NCI-H460 (cell line): ENCODE results near the gene FAM184A. TPM values are rescaled to one million over a fixed set of nuclear protein-coding genes. Genes with fewer than 3 reads are reported as not detected.

ENCODE experiments used
- DNase-seq: peaks from one replicate; pipeline ENCODE4 v3.0.0-alpha.2; 2016; ENCODE audit warnings: low read depth; ENCODE audit errors: extremely low read depth
- total RNA-seq: library from RNA; depleted of rRNA; stranded (reverse); fragments of >200 nt; shearing (Covaris generic); gene quantifications from 2 replicates; pipeline ENCODE4 v1.2.3, GENCODE V29; 2014

FAM184A gene
- total RNA-seq, 1 experiment from 2014 or later = 0.35 TPM

DNA sequence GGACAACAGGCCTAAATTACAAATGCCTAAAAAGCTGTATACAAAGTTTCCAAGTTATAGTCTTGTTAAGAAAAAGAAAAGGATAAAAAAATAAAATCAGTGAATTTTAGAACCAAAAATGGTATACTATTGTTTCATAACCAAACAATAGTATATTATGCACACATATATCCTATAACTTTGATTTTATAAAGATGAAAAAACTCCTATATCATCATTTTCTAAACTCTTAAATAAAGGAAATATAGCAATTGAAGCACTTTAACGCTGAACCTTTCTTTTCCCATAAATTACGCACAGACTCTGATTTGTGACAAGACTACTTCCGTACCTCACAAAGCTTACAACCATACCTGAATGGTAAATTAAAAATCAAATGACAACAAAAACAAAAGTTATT lies 107.6 kb downstream of the FAM184A start:
- no peak for DNase-seq

DNA sequence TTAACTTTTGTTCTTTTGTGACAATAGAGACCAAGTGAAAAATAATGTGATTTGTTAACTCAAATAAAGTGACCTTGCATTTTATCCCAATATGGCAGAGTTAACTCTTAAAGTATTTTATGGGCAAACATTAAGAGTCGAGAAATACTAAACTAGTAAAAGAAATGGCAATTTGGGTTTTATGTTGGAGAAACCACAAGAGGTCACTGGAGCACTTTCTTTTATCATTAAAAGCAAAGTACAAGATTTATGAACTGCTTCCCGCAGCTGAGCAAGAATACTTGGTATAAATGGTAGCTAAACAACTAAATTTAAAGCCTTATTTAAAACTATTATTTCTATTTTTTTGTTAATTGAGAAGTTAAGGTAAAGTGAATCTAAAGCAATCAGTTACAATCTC lies 110.0 kb downstream of the FAM184A start:
- peak; percentile 16 for DNase-seq

DNA sequence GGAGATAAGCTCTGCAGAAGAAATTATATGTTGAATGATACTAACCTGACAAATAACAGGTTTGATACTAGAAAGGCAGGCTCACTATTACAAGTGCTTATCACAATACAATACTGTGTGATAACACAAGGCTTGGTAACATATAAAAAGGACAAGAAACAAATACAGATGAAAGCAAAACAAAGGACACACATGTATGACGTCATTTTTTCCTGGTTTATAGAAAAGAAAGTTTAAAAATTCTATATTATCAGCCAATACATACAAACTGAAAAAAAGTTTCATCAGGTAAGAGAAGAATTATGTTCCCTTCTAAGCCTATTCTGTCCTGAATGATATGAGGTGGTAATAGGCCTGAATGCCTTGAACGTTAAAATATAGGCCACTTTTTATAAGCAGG lies 111.2 kb downstream of the FAM184A start:
- no peak for DNase-seq

DNA sequence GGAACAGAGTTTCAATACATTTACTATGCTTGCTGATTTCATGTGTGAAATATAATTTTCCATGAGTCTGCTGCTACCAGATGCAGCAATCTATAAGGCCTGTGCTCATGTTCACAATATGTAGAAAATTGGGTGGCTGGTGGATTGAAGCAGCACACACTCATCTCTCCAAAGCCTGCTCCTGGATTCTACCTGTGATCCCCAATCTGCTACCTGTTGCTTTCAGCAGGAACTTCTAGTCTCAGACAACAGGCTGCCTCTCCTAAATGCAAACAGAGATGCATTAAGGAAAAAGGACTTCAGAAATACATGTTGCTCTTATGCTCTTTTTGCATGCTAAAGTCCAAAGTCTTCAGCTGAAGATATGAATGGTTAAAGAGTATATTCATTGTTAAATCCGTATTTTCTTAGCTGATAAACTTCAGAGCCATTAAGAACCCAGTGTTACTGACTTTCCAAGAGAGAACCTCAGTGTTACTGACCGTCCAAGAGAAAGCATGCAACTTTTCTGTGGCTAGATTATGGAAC lies 112.6 kb downstream of the FAM184A start:
- no peak for DNase-seq

DNA sequence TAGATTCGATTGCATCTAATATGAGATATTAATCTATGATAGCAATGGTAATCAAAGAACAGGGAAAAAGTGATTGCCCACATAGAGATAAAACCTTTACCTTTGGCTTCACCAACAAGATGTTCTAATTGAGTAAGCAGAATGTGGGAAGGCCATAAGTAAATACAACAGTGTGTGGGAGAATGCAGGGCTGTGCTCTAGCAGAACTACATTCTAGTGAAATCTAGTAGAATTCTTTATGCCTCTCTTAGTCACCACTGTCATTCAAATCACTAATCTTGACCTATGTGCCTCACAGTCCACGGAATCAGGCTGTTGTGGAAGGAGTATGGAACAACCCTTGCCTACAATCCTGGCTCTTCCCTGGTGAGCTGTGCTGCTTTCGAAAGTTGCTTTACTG lies 113.1 kb downstream of the FAM184A start:
- no peak for DNase-seq

DNA sequence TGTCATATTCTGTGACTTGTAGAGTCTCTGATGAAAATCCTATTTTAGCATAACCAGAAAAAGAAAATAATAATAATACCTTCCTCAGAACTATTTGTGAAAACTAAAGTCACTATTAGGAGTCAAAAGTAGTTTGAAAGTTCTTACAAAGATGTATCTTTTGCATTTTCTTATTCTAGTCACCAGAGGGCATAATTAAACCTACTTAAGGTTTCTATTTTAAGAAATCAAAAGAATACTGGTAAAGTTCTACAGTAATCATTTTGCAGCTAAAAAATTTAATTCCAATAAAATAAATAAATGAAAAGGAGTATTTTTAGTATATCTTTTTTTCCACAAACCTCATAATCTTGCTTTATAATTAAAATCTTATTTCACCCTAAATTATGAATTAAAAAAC lies 115.5 kb downstream of the FAM184A start:
- no peak for DNase-seq

DNA sequence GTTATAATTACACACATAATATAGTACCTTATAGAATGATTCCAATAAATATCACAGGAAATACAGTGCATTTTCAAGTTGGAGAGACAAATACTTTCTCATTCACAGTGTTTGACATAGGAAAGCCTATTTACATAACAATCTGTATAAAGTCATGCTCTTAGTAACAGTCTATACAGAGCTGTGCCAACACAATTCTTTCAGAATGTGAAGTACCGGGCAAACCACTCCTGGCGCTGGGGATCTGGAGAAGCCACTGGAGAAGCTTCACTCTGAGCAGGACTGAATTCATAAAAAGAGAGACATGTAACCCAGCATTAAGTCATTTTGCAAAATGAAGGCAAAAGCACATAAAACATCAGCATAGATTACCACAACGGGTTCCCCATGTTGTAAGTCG lies 118.6 kb downstream of the FAM184A start:
- DNase-seq = no peak

DNA sequence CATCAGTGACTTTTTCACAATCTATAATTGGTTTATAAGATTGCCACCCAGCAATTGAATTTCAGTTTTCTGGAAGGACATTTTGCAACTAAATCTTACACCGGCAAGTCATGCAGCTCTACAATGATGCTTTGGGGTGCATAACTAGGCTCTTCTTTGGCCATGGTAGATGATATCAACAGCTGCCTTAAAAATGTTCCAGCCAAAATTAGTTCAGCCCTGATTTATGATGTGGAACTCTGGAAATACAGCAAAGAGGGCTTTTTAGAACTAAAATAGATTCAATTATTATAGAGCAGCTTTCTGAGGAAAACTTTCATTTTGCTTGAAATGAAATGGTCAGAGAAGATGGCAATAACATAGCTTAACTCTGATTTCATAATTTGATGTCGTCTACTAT lies 125.1 kb downstream of the FAM184A start:
- DNase-seq = no peak

DNA sequence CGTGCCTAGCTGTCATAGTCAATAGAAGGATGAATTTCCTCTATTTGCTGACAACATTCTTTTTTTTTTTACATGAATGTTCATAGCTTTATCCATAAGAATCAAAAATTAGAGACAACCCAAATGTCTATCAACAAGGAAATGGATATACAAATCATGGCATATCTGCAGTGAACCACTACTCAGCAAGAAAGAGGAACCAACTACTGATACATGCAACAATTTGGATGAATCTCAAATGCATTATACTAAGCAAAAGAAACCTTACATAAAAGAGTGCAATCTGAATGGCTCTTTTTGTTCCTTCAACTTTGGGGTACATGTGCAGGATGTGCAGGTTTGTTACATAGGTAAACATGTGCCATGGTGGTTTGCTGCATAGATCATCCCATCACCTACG lies 125.8 kb downstream of the FAM184A start:
- DNase-seq = no peak

DNA sequence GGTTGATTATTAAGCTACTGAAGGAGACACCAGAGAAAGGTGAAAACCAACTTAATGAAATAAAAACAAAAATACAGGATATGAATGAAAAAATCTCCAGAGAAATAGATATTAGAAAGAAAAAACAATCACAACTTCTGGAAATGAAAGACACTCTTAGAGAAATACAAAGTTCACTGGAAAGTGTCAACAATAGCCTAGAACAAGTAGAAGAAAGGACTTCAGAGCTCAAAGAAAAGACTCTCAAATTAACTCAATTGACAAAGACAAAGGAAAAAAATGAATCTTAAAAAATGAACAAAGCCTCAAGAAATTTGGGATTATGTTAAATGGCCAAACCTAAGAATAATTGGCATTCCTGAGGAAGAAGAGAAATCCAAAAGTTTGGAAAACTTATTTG lies 133.2 kb downstream of the FAM184A start:
- DNase-seq = no peak

DNA sequence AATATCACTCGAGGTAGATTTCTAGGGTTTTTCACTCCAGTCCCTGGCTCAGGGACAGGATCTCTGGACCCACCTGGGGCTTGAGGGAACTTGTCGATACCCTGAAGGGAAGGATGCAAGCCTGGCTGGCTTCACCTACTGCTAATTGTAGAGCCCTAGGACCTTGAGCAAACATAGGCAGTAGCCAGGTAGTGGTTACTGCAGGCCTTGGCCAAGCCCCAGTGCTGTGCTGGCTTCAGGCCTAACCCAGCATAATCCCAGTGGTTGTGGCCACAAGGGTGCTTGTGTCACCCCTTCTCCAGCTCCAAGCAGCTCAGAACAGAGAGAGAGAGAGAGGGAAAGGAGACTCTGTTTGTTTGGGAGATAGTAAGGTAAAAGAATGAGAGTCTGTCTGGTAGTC lies 137.7 kb downstream of the FAM184A start:
- no peak for DNase-seq

DNA sequence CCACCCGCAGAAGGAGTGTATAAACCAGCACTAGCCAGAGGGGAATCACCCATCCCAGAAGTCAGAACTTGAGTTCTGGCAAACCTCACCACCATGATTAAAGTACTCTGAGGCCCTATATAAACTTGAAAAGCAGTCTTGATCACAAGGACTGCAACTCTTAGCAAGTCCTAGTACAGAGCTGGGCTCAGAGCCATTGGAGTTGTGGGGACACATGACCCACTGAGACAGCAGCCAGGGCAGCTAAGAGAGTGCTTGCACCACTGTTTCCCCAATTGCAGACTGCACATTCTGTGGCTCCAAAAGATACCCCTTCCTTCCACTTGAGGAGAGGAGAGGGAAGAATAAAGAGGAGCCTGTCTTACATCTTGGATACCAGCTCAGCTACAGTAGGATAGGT lies 138.8 kb downstream of the FAM184A start:
- DNase-seq = no peak

DNA sequence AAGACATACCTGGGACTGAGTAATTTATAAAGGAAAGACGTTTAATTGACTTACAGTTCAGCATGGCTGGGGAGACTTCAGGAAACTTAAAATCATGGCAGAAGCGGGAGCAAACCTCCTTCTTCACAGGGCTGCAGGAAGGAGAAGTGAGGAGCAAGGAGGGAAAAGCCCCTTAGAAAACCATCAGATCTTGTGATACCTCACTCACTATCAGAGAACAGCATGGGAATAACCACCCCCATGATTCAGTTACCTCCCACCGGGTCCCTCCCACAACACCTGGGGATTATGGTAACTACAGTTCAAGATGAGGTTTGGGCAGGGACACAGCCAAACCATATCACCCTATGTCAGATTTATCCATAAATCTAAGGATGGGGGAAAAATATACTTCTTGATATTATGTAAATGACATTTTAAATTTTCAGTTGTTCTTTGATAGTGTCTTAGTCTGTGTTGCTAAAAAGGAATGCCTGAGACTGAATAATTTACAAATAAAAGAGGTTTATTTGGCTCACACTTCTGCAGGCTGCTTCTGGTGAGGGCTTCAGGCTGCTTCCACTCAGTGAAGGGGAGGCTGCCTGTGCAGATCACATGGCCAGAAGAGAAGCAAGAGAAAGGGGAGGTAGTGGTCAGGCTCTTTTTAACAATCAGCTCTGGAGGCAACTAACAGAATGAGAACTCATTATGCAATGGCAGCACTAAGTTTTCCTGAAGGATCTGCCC lies 142.3 kb downstream of the FAM184A start:
- no peak for DNase-seq

DNA sequence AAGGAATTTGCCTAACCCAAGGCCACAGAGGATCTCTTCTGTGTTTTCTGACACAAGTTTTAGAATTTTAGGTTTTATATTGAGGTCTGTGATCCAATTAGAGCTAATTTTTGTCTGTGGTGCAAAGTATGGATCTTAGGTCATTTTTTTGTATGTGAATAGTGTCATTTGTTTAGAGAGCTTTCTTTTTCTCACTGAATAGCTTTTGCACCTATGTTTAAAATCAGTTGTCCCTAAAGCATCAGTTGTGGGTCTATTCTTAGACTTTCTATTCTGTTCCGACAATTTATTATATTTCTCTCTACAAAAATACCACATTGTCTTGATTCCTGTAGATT lies 143.2 kb downstream of the FAM184A start:
- DNase-seq = no peak

DNA sequence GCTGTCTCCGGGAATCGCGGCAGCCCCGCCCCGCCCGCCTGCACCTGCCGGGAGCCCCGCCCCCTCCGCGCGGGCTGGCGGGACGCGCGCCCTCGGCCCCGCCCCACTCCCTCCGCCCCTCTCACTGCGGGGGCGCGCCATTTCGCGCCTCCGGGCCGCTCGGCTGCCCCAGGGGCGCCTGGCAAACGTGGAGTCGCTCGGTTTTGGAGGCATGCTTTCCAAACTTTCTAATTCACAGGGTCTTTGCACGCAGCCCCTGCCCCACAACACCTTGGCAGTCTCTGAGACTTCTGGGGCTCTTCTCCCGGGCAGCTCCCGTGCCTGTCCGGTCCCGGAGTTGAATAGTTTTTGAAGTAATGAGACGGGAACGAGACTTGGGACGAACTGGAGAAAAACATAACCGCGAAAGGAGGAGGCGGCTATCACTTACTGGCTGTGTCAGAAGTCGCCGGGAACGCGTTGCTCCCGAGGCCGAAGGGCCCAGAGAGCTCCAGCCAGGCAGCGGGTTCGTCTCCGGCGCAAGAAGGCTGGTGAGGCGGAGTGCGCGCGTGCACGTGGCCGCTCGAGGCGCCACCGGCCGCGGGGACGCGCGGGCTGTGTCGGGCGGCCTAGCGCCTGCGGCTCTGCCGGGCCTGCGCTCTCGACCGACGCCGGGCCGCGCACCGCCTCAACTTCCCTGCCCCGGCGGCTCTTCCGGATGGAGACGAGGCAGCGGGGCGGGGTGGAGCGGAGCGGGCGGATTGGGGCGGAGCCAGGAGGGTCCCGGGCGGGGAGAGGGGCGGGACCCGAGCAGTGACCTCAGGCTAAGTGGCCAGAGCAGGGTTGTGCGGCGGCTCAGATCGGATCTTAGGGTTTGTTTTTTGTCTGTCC lies 143.8 kb downstream of the FAM184A start, which contains the start of gene MCM9:
TSS of gene MCM9 (minus strand) at position 699 of the 870 bp plus-strand sequence. CDS start 3,436 bp downstream, outside the sequence.
- peak; percentile 76 for DNase-seq

DNA sequence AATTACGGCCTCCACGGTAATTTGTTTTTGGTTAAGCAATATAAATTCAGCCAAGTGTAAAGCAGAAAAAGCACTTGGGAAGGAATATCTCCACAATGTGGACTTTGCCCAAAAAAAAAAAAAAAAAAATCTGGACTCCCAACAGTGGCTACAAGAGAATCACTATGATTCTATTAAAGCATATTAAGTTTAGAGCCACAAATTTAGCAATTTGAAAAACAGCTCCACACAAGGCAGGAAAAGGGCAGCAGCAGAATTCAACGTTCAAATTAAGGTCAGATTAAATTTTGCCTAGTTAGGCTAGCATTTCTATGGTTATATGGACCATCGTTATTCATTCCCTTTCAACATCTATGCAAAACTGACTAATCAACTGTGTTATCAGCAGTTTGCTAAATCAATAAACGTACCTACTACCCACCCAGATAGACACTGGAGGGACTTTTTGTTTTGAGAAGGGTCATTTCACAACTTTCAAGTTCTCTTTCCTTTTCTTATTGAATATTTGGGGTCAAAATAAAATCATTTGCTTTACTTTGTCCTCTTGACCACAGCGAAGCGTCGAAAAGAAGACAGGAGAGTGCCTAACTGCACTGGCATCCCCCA lies 144.5 kb downstream of the FAM184A start:
- no peak for DNase-seq

DNA sequence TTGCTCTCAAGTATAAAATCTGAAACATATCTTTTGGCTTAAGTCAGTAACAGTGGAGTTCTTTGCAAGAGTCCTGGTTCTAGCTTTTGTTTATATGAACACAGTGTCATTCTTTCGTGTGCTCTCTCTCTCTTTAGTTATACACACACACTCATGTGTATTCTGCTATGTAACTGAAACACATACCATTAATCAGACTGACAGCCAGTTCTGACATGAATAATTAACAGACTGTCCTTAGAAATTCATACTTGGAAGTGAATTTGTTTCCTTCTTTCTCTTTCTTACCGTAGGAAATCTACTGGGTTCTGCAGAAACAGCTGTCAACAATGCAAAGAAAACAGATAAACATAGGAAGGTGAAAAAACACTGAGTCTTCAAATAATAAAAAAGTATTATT lies 146.0 kb downstream of the FAM184A start:
- no peak for DNase-seq

DNA sequence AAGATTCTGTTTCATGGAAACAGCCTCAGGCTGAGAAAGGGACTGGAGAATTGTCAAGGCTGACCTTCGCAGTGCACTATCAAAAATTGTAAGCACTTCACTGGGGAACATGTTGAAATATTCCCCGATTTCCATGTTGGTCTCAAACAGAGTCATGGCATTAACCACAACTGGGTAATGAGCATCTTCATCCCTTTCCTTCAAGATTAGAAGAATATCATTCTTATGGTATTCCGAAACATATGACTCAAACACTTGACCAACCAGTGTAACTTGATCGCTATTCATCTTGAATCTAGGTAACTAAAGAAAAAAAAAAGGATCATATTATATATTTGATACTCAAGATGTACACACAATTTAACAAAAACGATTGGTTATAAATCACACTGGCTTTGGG lies 147.0 kb downstream of the FAM184A start:
- no peak for DNase-seq

DNA sequence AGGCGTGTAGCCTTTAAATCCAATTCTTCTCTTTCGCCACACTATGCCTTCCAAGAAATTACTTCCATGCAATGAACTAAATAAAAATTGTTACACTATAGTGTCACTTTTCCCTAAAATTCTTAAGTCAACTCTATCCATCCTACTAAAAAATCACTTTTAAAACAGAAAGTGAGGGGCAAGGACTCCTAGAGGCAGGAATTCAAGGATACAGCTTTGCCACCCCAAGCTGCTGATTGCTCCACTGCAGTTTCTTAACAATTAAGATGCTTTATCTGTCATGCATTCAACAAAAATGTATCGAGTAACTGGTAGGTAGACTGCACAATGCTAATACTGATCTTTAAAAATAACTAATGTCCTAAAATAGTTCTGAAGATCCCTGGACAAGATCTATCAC lies 147.8 kb downstream of the FAM184A start:
- no peak for DNase-seq

DNA sequence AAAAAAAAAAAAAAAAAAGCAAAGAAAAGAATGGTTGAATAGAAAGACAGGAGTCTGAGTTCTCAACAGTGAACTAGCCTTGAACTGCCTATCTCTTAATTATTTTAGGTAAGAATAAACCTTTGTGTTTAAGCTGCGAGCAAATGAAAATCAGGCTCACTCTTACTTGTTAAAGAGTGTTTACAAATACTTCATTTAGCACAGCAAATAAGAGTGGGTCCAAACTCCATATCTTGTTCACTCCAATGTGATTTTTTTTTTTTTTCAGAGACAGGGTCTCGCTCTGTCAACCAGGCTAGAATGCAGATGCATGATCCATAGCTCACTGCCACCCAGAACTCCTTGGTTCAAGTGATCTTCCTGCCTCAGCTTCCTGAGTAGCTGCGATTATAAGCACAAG lies 155.4 kb downstream of the FAM184A start:
- DNase-seq = no peak

DNA sequence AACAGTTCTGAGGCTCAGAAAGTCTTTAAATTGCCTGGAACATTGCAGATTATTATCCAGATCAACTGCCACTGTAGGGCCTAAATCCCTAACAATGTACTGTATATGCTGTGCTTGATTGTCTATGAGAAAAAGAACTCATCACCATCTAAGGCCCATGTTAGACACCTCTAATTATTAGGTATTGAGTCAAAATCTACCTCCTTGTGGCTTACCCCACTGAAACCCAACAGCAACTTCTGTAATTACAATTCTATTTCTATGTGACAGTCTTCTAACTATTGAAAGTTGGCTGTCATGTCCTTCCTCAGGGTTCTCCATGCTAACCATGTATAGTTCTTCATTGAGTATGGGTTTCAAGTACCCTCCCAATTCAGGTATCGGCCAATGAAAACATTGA lies 157.4 kb downstream of the FAM184A start:
- DNase-seq = no peak

DNA sequence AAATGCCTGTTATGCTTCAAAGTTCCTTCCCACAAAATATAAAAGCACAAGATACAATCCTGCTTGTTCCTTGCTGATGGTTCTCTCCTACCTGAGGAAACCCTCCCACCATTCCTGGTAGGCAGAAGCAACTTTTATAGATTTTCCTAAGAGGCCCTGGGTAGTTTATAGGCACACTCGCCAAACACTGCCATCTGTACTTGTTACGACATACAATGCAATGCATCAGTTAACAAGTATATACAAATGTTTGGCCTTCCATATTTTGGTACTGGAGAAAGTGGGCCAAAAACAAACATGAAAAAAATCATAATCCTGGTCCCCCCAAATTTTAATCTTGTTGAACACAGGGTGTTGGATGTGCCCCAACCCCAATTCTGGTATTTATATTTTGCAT lies 160.1 kb downstream of the FAM184A start:
- DNase-seq = no peak
